K562 (cell line): ENCODE data around the gene EBI3. TPM values are rescaled to one million over a fixed set of nuclear protein-coding genes. Genes with fewer than 3 reads are reported as not detected.
A peak's percentile ranks its signal among the peaks of the same experiment; 100 is the strongest.

Experiments
- ATAC-seq: fragments of 200-7000 bp; cut with Tn5 transposase; 3 replicates; pipeline ENCODE4 v1.9.1; 2020; ENCODE audit warnings: moderate library complexity
- BruUV-seq: library from RNA; stranded (reverse); fragments of 400-500 nt; replicated peaks from 2 replicates; lab custom pipeline; 2021; lab: Mats Ljungman, UMichigan
- CTCF ChIA-PET: fragments of 300-600 bp; formaldehyde crosslinking; extraction: SDS; loops from one replicate; lab custom pipeline; 2021; ENCODE audit warnings: low intra/inter-chr PET ratio; lab: Yijun Ruan, JAX
- POLR2A ChIA-PET: fragments of 300-600, 350-650 bp; sonication (Branson Sonifier 250); formaldehyde crosslinking; extraction: SDS; loops from one replicate; lab custom pipeline; 2021; ENCODE audit warnings: antibody characterized with exemption, inconsistent platforms; lab: Yijun Ruan, JAX
- DNase-seq, 4 experiments: peaks; one replicate each; pipeline versions ENCODE4 v3.0.0 to v3.0.0-alpha.2; 2011 to 2018; ENCODE audit warnings: low spot score in 3 of 4, mixed read lengths in 3 of 4; ENCODE audit errors: extremely low read depth in 1 of 4
- FAIRE-seq: peaks from 2 replicates; lab custom pipeline; 2011; peaks lifted over from hg19 to GRCh38; lab: Jason Lieb, UNC
- H2AFZ ChIP-seq: 2 replicates; pipeline ENCODE4 v1.6.0; 2011; ENCODE audit warnings: low read depth, low read length, control low read depth, inconsistent platforms
- H3K27ac ChIP-seq: fragments of 200-600 bp; 3 replicates; pipeline ENCODE4 v1.8.0; 2011; ENCODE audit warnings: low read depth, mild to moderate bottlenecking, control low read depth, inconsistent platforms, low read length, moderate library complexity, mixed read lengths; ENCODE audit errors: extremely low read depth
- H3K27me3 ChIP-seq, 2 experiments: fragments of 300-600 bp in 1 of 2; 2 replicates in 1 of 2; 3 replicates in 1 of 2; pipeline versions ENCODE4 v1.6.0 to v1.8.0; 2011; ENCODE audit warnings: inconsistent platforms in 2 of 2, low read length in 2 of 2, mild to moderate bottlenecking in 1 of 2, mixed read lengths in 1 of 2, moderate library complexity in 1 of 2; ENCODE audit not compliant: control insufficient read depth in 2 of 2, insufficient read depth in 2 of 2
- H3K36me3 ChIP-seq: fragments of 300-600 bp; 3 replicates; pipeline ENCODE4 v1.8.0; 2011; ENCODE audit warnings: mild to moderate bottlenecking, low read length, inconsistent platforms; ENCODE audit not compliant: control insufficient read depth, insufficient read depth
- H3K4me1 ChIP-seq, 2 experiments: fragments of 200-600 bp in 1 of 2; replicated peaks in 1 of 2; 2 replicates in 1 of 2; 3 replicates in 1 of 2; pipeline versions ENCODE4 v1.5.1 to v1.8.0; 2011; ENCODE audit warnings: inconsistent platforms in 2 of 2, low read length in 2 of 2, mild to moderate bottlenecking in 1 of 2, mixed read lengths in 1 of 2, moderate library complexity in 1 of 2; ENCODE audit not compliant: control insufficient read depth in 2 of 2, insufficient read depth in 2 of 2
- H3K4me2 ChIP-seq: 2 replicates; pipeline ENCODE4 v1.6.1; 2011; ENCODE audit warnings: low read length, control low read depth, inconsistent platforms, mixed read lengths; ENCODE audit not compliant: insufficient read depth
- H3K4me3 ChIP-seq: fragments of 200-600 bp; sonication (generic), shearing (Covaris generic); 2 replicates; pipeline ENCODE4 v1.5.1; 2016; ENCODE audit warnings: control low read depth, inconsistent platforms
- H3K79me2 ChIP-seq: fragments of 200-600 bp; 3 replicates; pipeline ENCODE4 v1.8.0; 2011; ENCODE audit warnings: low read length, inconsistent platforms; ENCODE audit not compliant: control insufficient read depth, insufficient read depth
- H3K9ac ChIP-seq, 2 experiments: 2 replicates each; pipeline versions ENCODE4 v1.6.0 to v1.6.1; 2011; ENCODE audit warnings: low read depth in 2 of 2, low read length in 2 of 2, control low read depth in 1 of 2, inconsistent platforms in 1 of 2, mild to moderate bottlenecking in 1 of 2, mixed read lengths in 1 of 2; ENCODE audit not compliant: insufficient read depth in 1 of 2
- H3K9me1 ChIP-seq: one replicate; pipeline ENCODE4 v1.6.0; 2011; ENCODE audit warnings: inconsistent platforms, mild to moderate bottlenecking, low read length, moderate library complexity; ENCODE audit not compliant: control insufficient read depth, insufficient read depth
- H3K9me3 ChIP-seq: replicated peaks from 2 replicates; pipeline ENCODE4 v1.5.1; 2011; ENCODE audit warnings: low read depth, low read length, inconsistent platforms; ENCODE audit not compliant: control insufficient read depth, insufficient read depth
- H4K20me1 ChIP-seq: replicated peaks from 2 replicates; pipeline ENCODE4 v1.6.1; 2011; ENCODE audit warnings: low read length, inconsistent platforms, mixed read lengths; ENCODE audit not compliant: control insufficient read depth, insufficient read depth
- BCOR ChIP-seq: fragments of 450-650 bp; IDR thresholded peaks from 2 replicates; pipeline ENCODE4 v1.6.1; 2016
- FOXA1 ChIP-seq: fragments of 450-650 bp; IDR thresholded peaks from 2 replicates; pipeline ENCODE4 v1.6.1; 2016; ENCODE audit warnings: mild to moderate bottlenecking, borderline replicate concordance
- HDAC6 ChIP-seq: IDR thresholded peaks from 2 replicates; pipeline ENCODE4 v1.6.1; 2012; ENCODE audit warnings: low read depth, mild to moderate bottlenecking, control low read depth, inconsistent platforms, low read length, moderate library complexity
- IRF9 ChIP-seq: fragments of 450-650 bp; IDR thresholded peaks from 2 replicates; pipeline ENCODE4 v1.6.1; 2016; ENCODE audit warnings: missing biosample characterization, missing genetic modification characterization
- MBD2 ChIP-seq: sonication (generic); IDR thresholded peaks from 2 replicates; pipeline ENCODE4 v1.6.1; 2016; ENCODE audit warnings: low read depth, borderline replicate concordance
- PHF8 ChIP-seq: fragments of 200-600 bp; sonication (generic); IDR thresholded peaks from 2 replicates; pipeline ENCODE4 v1.6.1; 2012; ENCODE audit warnings: mixed run types, mild to moderate bottlenecking, inconsistent platforms, low read length, moderate library complexity, borderline replicate concordance
- PRPF4 ChIP-seq: fragments of 200-400 bp; formaldehyde crosslinking; IDR thresholded peaks from one replicate; pipeline ENCODE4 v1.6.1; 2017; ENCODE audit warnings: low read length, low read depth, mild to moderate bottlenecking; ENCODE audit not compliant: insufficient read depth, poor library complexity, severe bottlenecking
- RAD21 ChIP-seq, 2 experiments: fragments of 250-450 bp in 1 of 2; fragments of 450-650 bp in 1 of 2; sonication (Bioruptor Pico) in 1 of 2; formaldehyde crosslinking in 1 of 2; IDR thresholded peaks in 1 of 2; conservative IDR thresholded peaks in 1 of 2; 2 replicates each; pipeline versions ENCODE4 v1.4.0 to v1.8.0; 2020 to 2022; ENCODE audit warnings: mild to moderate bottlenecking in 2 of 2, moderate library complexity in 1 of 2
- SAFB ChIP-seq: fragments of 200-400 bp; formaldehyde crosslinking; IDR thresholded peaks from 2 replicates; pipeline ENCODE4 v1.6.1; 2017; ENCODE audit warnings: low read depth, low read length, borderline replicate concordance
- THRAP3 ChIP-seq: fragments of 450-650 bp; IDR thresholded peaks from 2 replicates; pipeline ENCODE4 v1.6.1; 2016; ENCODE audit warnings: mild to moderate bottlenecking, inconsistent platforms, borderline replicate concordance
- TSC22D4 ChIP-seq: fragments of 450-650 bp; IDR thresholded peaks from 2 replicates; pipeline ENCODE4 v1.6.1; 2016; ENCODE audit warnings: missing genetic modification characterization, missing biosample characterization, control low read depth
- ZC3H8 ChIP-seq: fragments of 450-650 bp; IDR thresholded peaks from 2 replicates; pipeline ENCODE4 v1.6.1; 2017
- ZNF174 ChIP-seq: fragments of 250-450 bp; sonication (Bioruptor Pico); IDR thresholded peaks from 2 replicates; pipeline ENCODE4 v1.4.0; 2020; ENCODE audit warnings: mild to moderate bottlenecking
- ZNF311 ChIP-seq: fragments of 250-450 bp; sonication (Bioruptor Pico); IDR thresholded peaks from 2 replicates; pipeline ENCODE4 v1.4.0; 2020; ENCODE audit warnings: mild to moderate bottlenecking, moderate library complexity
- ZNF77 ChIP-seq: fragments of 250-450 bp; sonication (Bioruptor Pico); IDR thresholded peaks from 2 replicates; pipeline ENCODE4 v1.5.0; 2020
- WGBS: fragments of 100-300 bp; shearing (Covaris generic); methylation state at CpG from one replicate; pipeline ENCODE4 v1.1.6; 2016; ENCODE audit warnings: low coverage, mixed read lengths; ENCODE audit not compliant: insufficient coverage; ENCODE audit errors: missing lambda C conversion rate; 5-methylcytosine and 5-hydroxymethylcytosine counted together
- in situ Hi-C: fragments of 300-500 bp; cut with MboI; formaldehyde crosslinking; loops from 4 replicates; pipeline ENCODE4 v1.15.0; 2018; ENCODE audit warnings: inconsistent platforms, mixed read lengths
- intact Hi-C: fragments of 100-400 bp; cut with micrococcal nuclease; formaldehyde crosslinking; loops from 2 replicates; pipeline ENCODE4 v1.14.2; 2022
- polyA plus RNA-seq, 8 experiments: library from polyadenylated mRNA; depleted of rRNA in 4 of 8; stranded (reverse) in 5 of 8; unstranded in 3 of 8; fragments of >200 nt; fragmentation: Nextera tagmentation in 2 of 8; fragmentation: Illumina TruSeq in 1 of 8; extraction: Ambion mirVana in 2 of 8; extraction: Trizol in 1 of 8; gene quantifications; 2 replicates each; pipeline versions ENCODE4 v1.2.1 to v1.2.3, GENCODE V29; 2011 to 2014; ENCODE audit warnings: inconsistent platforms in 1 of 8, missing spikeins in 1 of 8
- total RNA-seq, 7 experiments: library from RNA; depleted of rRNA in 6 of 7; stranded (reverse); fragments of >200 nt in 6 of 7; fragmentation: Illumina TruSeq in 2 of 7; extraction: Trizol in 2 of 7; gene quantifications; 2 replicates each; pipeline versions ENCODE4 v1.2.1 to v1.2.3, GENCODE V29; 2011 to 2021; ENCODE audit warnings: low replicate concordance in 1 of 7
- TF ChIP-seq, protein P1 (sequence below): sonication (generic); formaldehyde crosslinking; IDR thresholded peaks from 2 replicates; pipeline ENCODE4 v1.9.0; 2022; ENCODE audit warnings: mild to moderate bottlenecking, missing genetic modification reagents
- TF ChIP-seq, protein P2 (sequence below): sonication (generic); formaldehyde crosslinking; IDR thresholded peaks from 2 replicates; pipeline ENCODE4 v1.8.0; 2022; ENCODE audit warnings: mild to moderate bottlenecking, missing genetic modification reagents

The EBI3 gene
- total and polyA plus RNA-seq, 9 of the 15 experiments (the other 6 are each of a cell fraction or from before 2014, with no cell fraction given) = 0.08 to 0.35 (median 0.22) TPM; not detected in 6

DNA sequence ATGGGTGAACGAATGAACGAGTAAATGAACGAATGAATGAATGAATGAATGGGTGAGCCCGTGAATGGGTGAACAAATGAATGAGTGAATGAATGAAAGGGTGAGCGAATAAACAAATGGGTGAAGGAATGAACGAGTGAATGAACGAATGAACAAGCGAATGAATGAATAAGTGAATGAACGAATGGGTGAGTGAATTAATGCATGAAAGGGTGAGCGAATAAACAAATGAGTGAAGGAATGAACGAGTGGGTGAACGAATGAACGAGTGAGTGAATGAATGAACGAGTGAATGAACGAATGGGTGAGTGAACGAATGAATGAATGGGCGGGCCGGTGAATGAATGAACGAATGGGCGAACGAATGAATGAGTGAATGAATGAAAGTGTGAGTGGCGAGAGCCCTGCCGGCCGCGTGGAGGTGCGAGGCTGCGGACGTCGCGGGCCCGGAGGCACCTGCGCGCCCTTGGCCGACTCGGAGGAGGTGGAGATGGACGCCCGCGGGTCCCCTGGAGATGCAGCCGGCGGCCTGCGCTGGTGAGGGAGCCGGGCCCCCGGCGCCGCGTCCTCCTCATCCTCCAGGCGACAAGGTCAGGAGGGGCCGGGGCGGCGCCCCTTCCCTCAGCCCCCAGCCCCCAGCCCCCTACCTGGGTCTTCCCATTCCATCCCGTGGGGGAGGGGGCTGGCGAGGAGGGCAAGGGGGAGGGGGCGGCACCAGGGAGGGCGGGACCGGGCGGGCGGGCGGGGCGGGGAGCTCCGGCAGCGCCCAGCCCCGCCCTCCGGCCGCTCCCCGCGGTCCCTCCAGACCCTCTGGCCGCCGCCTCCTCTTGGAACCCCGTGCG is 31.5 kb upstream of the EBI3 start:
- peaks cover 0 to 16% of the 10 kb centered on the region in 2 experiments; a peak in 2 of 5 replicates for H3K4me1 ChIP-seq
- intact Hi-C loops = no loop called here
- no peaks in the 10 kb centered on the region for H3K9me3 ChIP-seq
- in situ Hi-C loops = no loop called here
- no peak overlapping the region for H2AFZ ChIP-seq
- H3K9ac ChIP-seq = peak overlapping the region in 1 of 2 experiments; percentile 52; a peak in 2 of 4 replicates
- ChIA-PET CTCF (interaction anchor here (0.7 kb wide), 1 partner anchor 18 kb away, joined by 4 read pairs; no protein-coding TSS in a partner anchor), POLR2A (interaction anchor here (0.6 kb wide), 1 partner anchor 78 kb away, joined by 3 read pairs; no protein-coding TSS in a partner anchor)
- no peaks in the 10 kb centered on the region for H3K36me3 ChIP-seq
- H3K4me3 ChIP-seq = no peak overlapping the region
- H4K20me1 ChIP-seq = no peaks in the 10 kb centered on the region
- no peak for FAIRE-seq
- DNase-seq = peak in 3 of 4 experiments; percentile 51 to 85 (median 84)
- ATAC-seq = peak; percentile 71
- H3K27ac ChIP-seq = no peak overlapping the region
- peak overlapping the region; percentile 4; the same call in 1 of the 2 replicates for H3K4me2 ChIP-seq
- H3K27me3 ChIP-seq = peaks cover 8 to 30% of the 10 kb centered on the region in 2 experiments
- WGBS = 3% methylated on average over 26 of the region's 70 CpGs
- no peaks in the 10 kb centered on the region for H3K9me1 ChIP-seq
- H3K79me2 ChIP-seq = no peaks in the 10 kb centered on the region
- BruUV-seq = no TSS peak
- TF ChIP-seq PHF8 (no peak), TSC22D4 (tag) (peak; percentile 98), RAD21 (CRISPR knock-in tag; conservative IDR thresholded peaks at IDR 0.05 in 1 of 2, IDR thresholded peaks at IDR 0.05 in 1 of 2) (no peak), ZC3H8 (no peak), PRPF4 (no peak), THRAP3 (peak; percentile 65; the same call in 1 of the 2 replicates), MBD2 (no peak), IRF9 (no peak), ZNF311 (CRISPR knock-in tag) (no peak), BCOR (peak; percentile 94), SAFB (no peak), ZNF77 (CRISPR knock-in tag) (no peak), HDAC6 (no peak), FOXA1 (no peak), ZNF174 (CRISPR knock-in tag) (no peak)
- TF ChIP-seq, protein P1, sequence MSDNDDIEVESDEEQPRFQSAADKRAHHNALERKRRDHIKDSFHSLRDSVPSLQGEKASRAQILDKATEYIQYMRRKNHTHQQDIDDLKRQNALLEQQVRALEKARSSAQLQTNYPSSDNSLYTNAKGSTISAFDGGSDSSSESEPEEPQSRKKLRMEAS (CRISPR knock-in tag) = peak; percentile 97
- TF ChIP-seq, protein P2, sequence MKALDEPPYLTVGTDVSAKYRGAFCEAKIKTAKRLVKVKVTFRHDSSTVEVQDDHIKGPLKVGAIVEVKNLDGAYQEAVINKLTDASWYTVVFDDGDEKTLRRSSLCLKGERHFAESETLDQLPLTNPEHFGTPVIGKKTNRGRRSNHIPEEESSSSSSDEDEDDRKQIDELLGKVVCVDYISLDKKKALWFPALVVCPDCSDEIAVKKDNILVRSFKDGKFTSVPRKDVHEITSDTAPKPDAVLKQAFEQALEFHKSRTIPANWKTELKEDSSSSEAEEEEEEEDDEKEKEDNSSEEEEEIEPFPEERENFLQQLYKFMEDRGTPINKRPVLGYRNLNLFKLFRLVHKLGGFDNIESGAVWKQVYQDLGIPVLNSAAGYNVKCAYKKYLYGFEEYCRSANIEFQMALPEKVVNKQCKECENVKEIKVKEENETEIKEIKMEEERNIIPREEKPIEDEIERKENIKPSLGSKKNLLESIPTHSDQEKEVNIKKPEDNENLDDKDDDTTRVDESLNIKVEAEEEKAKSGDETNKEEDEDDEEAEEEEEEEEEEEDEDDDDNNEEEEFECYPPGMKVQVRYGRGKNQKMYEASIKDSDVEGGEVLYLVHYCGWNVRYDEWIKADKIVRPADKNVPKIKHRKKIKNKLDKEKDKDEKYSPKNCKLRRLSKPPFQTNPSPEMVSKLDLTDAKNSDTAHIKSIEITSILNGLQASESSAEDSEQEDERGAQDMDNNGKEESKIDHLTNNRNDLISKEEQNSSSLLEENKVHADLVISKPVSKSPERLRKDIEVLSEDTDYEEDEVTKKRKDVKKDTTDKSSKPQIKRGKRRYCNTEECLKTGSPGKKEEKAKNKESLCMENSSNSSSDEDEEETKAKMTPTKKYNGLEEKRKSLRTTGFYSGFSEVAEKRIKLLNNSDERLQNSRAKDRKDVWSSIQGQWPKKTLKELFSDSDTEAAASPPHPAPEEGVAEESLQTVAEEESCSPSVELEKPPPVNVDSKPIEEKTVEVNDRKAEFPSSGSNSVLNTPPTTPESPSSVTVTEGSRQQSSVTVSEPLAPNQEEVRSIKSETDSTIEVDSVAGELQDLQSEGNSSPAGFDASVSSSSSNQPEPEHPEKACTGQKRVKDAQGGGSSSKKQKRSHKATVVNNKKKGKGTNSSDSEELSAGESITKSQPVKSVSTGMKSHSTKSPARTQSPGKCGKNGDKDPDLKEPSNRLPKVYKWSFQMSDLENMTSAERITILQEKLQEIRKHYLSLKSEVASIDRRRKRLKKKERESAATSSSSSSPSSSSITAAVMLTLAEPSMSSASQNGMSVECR (CRISPR knock-in tag) = no peak
